GM19455 (cell line): Measurements from ENCODE around the gene TMEM184B.

ENCODE experiments used
- ATAC-seq: cut with Tn5 transposase; IDR thresholded peaks from one replicate; pipeline ENCODE4 v1.9.1; 2021; ENCODE audit not compliant: unreplicated experiment

Gene TMEM184B

GRCh38 chr22:38282397-38282796 is 9.6 kb upstream of the TMEM184B start:
- no peak for ATAC-seq

DNA sequence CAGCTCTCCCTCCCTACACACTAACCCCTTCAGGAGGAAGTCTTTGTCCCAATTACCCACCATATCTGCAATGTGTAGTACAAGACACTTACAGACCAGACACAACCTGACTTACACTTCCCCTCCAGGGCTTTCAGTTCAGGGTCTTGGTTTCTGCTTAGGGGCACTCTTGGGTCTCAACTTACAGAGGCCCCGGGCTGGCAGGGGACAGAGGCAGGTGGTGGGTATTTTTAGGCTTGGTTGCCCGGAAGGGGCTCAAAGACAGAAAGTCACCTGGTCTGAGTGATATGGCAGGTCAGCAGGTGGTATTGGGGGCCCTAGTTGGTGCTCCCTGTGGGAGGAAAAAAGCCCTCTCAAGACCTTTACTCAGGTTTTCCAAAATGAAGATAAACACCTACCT is 3.4 kb upstream of the TMEM184B start:
- no peak for ATAC-seq

- no peak for ATAC-seq
Observed at GRCh38 chr22:38273135-38273826, 471 bp upstream of the TMEM184B start.

GRCh38 chr22:38271927-38272372 is 860 bp downstream of the TMEM184B start:
- ATAC-seq, result no peak

DNA sequence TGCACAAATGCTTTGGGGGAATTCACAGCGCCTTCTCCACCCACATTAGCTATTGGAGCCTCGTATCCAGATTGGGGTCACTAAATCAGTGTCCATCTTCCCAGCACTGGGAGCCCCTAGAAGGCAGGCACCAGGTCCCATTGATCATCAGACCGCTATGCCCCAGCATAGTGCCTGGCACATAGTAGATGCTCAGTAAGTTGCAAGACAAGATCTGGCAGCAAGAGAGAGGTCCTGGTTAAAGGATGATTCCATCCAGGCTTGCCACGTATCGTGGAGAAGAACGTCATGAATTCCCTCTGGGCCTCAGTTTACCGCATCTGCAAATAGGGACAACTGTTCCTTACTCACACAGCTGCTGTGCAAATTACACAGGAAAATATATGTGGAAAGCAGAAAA is 1.7 kb downstream of the TMEM184B start:
- no peak for ATAC-seq

GRCh38 chr22:38270091-38270992 is 2.5 kb downstream of the TMEM184B start:
- no peak for ATAC-seq

DNA sequence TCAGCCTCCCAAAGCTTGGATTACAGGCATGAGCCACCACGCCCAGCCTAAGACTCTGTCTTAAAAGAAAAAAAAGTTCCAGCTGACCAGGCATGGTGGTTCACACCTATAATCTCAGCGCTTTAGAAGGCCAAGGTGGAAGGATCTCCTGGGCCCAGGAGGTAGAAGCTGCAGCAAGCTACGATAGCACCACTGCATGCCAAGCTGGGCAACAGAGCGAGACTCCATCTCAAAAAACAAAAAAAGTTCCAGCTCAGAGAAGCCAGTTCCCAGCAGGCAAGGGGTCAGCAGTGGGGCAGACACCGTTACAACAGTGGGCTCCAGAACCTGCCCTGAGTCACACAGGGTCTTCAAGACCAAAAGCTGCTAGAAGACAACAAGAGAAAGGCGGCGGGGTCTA is 3.3 kb downstream of the TMEM184B start:
- ATAC-seq, result no peak

DNA sequence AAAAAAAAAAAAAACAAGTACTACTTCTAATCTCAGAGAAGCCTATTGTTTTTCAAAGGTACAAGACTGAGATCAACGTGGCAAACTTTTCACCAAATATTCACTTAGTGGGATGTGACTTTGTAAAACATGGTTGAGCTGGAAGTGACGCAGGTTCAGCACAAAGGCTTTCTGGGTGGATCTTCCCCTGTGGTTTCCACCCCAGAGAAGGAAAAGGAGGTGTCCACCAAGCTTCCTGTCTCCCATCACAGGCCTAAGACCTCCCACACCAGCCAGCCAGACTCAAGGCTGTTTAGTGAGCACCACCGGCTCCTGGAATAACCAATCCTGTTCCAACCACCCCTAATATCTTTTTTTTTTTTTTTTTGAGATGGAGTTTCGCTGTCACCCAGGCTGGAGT is 5.7 kb downstream of the TMEM184B start:
- ATAC-seq, result no peak

DNA sequence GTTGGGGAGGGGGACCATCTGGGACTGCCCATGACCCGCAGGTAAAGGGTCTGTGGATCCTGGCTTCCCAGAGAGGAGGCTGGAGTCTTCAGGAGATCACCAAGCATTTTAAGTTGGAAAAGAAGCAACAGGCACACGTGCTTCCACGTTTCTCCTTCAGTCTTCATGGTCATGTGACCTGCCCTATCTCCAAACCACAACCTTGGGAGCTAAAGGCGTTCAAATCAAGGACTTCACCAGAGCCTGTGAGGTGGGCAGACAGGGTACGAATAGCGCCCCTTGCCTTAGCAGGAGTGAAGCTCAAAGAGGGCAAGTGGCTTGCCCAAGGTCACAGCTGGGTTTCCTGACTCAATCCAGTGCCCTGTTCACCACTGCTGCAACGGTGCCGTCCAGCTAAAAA is 6.7 kb downstream of the TMEM184B start:
- ATAC-seq, result no peak

GRCh38 chr22:38264322-38264843 is 8.4 kb downstream of the TMEM184B start:
- ATAC-seq, result no peak

DNA sequence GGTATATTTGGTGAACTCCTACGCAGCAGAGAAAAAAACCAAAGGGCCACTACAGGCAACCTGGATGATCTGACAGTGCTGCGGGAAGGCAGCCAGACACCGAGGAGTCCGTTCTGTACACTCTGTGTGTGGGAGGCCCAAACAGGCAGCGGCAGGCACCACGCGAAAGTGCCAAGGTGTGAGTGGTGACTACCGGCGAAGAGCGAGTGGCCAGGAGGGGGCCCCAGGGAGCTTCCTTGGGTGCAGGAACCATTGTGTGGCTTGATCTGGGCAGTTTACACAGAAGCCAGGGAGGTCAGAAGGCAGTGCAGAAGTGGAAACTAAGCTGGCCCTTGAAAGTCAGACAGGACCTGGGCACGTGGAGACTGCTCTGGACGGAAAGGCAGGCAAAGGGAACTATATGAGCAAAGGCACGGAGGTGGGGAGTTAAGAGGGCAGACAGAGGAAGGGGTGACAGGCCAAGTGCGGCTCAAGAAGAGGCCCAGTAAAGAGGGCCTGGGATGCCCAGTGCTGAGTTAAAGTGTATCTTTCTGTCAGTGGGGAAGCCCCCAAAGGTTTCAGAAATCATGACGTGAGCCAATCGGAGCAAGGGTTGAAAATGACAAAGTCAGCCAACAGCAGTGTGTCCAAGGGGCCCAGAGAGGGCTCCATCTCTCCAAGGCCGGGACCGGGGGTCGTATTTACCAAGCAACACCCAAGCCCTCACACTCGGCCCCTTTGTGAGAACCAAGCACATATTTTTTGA is 10.6 kb downstream of the TMEM184B start:
- no peak for ATAC-seq

DNA sequence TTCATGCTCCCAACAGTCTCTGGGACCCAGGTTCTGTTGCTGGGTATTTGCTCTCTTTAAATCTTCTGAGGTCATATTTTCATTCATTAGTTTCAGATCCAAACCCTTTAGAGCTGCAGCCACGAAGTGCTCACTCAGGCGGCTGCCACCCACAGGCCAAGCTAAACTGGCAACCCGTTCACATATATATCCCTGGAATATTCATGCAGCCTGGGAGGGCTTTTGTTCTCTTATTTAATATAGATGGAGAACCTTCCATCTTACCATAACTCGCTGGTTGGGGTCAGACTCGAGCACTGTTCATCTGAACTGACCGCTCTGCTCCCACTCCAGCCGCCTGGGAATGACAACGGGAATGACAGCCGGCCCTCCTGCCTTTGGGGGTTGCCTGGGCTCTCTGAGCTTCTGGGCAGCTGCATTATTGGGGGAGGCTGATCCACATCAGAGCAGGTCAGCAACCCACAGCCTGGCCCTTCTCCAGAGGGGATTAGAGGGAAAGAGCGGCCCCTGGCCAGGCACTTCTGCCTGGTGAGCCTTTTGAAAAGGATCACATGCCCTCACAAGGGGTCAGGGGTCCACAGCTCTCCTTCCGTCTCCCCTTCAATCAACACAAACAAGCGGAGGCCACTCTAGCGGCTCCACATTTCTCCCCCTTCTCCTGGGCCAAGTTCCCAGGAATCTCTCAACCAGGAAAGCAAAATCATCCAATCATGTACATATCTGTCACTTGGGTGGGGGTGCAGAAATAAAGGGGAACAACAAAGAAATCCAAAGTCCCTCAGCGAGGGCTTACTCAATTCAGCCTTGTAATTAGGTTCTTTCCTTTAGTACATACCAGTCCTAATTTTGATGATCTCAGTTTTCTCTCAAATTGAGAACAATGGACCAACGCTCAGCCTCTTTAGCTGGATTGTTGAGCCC is 11.8 kb downstream of the TMEM184B start:
- ATAC-seq, result no peak

- no peak for ATAC-seq
Observed at GRCh38 chr22:38259370-38259769, 13.4 kb downstream of the TMEM184B start.

- ATAC-seq, result no peak
Observed at GRCh38 chr22:38258895-38259294, 13.9 kb downstream of the TMEM184B start.

DNA sequence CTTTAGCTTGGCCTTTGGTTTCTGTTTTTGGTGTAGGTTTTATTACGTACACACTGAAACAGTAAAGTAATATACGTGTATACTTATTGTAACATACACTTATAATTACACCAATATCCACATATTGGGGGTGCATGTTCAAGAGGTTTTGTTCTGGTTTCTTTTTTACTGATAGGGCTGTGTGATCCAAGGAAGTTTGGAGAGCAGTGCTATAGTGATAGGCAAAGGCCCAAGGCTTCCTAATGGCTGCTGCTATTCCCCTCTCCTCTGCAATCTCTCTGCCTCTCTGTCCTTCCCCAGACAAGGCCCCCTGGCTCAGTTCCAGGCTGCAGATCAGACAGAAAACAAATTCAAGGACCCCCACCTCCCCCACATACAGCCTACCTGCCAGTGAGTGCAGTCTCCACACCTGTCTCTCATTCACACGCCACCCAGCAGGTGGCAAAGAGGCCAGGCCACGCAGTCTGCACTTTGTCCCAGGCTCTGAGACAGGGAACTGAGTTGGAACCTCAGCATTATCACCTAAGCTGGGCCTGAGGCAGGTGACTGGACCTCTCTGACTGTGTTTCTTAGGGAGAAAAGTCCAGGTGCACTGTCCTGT is 15.1 kb downstream of the TMEM184B start:
- no peak for ATAC-seq

DNA sequence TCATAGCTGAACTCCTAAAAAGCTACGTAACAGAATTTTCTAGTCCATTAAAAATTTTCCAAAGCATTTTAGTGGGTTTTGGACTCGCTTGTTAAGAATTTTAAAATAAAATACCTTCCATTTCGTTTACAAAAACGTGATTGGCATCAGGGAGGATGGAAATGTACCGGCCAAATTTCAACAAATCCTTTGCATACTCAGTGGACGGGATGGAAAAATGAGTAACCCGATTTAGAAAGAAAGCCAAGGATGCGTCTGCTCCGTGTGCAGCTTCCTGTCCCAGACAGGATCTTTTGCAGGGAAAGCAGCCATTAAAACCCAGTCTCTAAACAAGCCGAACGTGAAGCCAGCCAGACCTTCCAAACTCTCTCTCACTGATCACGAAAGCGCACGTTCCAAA is 15.6 kb downstream of the TMEM184B start:
- no peak for ATAC-seq

- no peak for ATAC-seq
Observed at GRCh38 chr22:38255697-38256096, 17.1 kb downstream of the TMEM184B start.

GRCh38 chr22:38251341-38251692 is 21.5 kb downstream of the TMEM184B start:
- ATAC-seq, result no peak

DNA sequence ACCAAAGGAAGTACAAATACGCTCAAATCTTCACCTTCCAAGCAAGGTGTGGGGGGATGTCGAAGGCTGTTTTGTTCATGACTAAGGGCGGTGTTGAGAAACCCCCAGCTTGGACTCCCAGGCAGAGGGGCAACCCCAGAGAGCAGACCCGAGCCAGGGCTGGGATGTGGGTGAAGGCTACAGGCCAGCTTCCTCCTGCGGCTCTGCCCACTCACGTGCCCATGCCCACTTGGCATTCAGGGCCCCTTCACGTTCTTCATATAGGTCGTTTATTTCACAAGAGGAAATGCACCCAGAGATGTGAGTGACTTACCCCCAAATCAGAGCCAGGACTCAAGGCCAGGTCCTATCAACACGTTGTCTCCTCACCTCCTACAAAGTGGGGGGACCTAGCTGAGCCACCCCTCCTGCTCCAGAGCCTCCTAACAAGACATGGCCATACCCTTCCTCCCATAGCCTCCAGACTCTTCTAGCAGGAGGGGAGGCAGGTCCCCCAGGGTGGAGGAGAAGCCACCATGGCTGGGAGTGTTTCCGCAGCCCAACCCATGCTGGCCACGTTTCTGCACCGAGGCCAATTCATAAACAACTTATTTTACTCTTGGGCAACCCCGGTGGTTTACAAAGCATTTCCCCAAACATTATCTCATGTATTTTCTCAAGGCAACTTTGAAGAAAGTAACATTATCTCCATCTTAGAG is 22.0 kb downstream of the TMEM184B start:
- ATAC-seq, result no peak
